Thoracic aorta (tissue), 2 donors: ENCODE measurements around the gene FAM163A. TPM values are rescaled to one million over a fixed set of nuclear protein-coding genes. Genes with fewer than 3 reads are reported as not detected.
"Not testable (repeated sequence)": the region's sequence is repeated elsewhere in the genome, so short reads cannot be mapped to it uniquely, and the experiment has no call there.

ENCODE experiments used
- ATAC-seq: fragments of 150-250 bp; one replicate; pipeline ENCODE4 v1.8.0; 2017; ENCODE audit warnings: low read depth; ENCODE audit not compliant: insufficient number of reproducible peaks, low FRiP score
- DNase-seq: peaks from one replicate; pipeline ENCODE4 v3.0.0-alpha.2; 2020; ENCODE audit warnings: low spot score
- H3K27ac ChIP-seq, 2 donors: fragments of 200-600 bp; sonication (generic); 1 replicate in 1 of 2; 2 replicates in 1 of 2; pipeline ENCODE4 v1.5.1; 2016; ENCODE audit warnings: mild to moderate bottlenecking in 2 of 2, moderate library complexity in 2 of 2
- H3K27me3 ChIP-seq: fragments of 200-600 bp; sonication (generic); replicated peaks from 2 replicates; pipeline ENCODE4 v1.6.0; 2016; ENCODE audit warnings: mild to moderate bottlenecking; ENCODE audit not compliant: insufficient read depth
- H3K36me3 ChIP-seq: fragments of 200-600 bp; sonication (generic); one replicate; pipeline ENCODE4 v1.5.1; 2016
- H3K4me1 ChIP-seq, 2 donors: fragments of 200-600 bp; sonication (generic); 1 replicate in 1 of 2; 2 replicates in 1 of 2; pipeline versions ENCODE4 v1.5.1 to v1.6.0; 2016; ENCODE audit warnings: low read depth in 2 of 2, mild to moderate bottlenecking in 1 of 2; ENCODE audit not compliant: control insufficient read depth in 1 of 2
- H3K4me3 ChIP-seq: fragments of 200-600 bp; sonication (generic); 2 replicates; pipeline ENCODE4 v1.5.1; 2016; ENCODE audit warnings: mild to moderate bottlenecking
- H3K9me3 ChIP-seq: fragments of 200-600 bp; sonication (generic); 2 replicates; pipeline ENCODE4 v1.5.1; 2016
- total RNA-seq, 2 donors: library from RNA; depleted of rRNA; stranded (reverse); fragments of >200 nt; gene quantifications; one replicate each; pipeline versions ENCODE4 v1.1.0 to v1.2.3, GENCODE V29; 2016
- TF ChIP-seq, protein P1 (sequence below): fragments of 200-600 bp; sonication (generic); IDR thresholded peaks from one replicate; pipeline ENCODE4 v1.5.1; 2019; ENCODE audit warnings: antibody characterized with exemption

The FAM163A gene
- total RNA-seq, 2 donors from 2014 or later, result not detected

DNA sequence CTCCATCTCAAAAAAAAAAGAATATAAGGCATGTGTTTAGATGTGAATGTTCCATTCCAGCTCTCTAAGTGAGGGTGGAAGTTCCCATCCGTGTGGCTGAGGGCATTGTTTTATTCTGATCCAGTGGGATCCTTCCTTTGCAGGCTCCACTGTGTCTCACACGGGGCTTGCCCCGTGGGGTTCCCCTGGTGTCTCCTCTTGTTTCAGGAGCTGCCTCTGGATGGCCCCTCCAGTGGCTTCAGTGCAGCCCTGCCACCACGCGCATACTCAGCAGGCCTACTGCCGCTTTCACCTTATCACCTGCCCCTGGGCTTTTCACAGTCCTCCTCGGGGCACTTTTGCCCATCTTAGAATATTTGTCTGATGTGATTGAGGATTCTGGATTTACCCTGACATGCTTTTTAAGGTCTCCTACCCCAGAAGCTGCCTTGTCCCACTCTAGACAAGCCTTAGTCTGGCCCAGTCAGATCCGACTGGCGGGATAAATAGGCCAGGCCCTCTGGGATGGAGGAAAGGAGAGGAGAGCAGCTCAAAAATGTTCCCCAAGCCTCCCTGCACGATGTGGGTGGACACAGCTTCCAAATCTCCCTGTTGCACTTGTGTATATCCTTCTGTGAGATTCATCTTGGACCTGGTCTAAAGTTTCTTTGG lies 55.2 kb downstream of the FAM163A start:
- Histone ChIP-seq H3K27me3 (no peaks in the 10 kb centered on the region), H3K4me3 (no peak overlapping the region), H3K4me1 (no peaks in the 10 kb centered on the region), H3K27ac (no peak overlapping the region), H3K9me3 (no peaks in the 10 kb centered on the region), H3K36me3 (no peaks in the 10 kb centered on the region)
- TF ChIP-seq, protein P1, sequence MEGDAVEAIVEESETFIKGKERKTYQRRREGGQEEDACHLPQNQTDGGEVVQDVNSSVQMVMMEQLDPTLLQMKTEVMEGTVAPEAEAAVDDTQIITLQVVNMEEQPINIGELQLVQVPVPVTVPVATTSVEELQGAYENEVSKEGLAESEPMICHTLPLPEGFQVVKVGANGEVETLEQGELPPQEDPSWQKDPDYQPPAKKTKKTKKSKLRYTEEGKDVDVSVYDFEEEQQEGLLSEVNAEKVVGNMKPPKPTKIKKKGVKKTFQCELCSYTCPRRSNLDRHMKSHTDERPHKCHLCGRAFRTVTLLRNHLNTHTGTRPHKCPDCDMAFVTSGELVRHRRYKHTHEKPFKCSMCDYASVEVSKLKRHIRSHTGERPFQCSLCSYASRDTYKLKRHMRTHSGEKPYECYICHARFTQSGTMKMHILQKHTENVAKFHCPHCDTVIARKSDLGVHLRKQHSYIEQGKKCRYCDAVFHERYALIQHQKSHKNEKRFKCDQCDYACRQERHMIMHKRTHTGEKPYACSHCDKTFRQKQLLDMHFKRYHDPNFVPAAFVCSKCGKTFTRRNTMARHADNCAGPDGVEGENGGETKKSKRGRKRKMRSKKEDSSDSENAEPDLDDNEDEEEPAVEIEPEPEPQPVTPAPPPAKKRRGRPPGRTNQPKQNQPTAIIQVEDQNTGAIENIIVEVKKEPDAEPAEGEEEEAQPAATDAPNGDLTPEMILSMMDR, result no peak
- DNase-seq (no peak), ATAC-seq (no peak)

- Histone ChIP-seq H3K4me3 (no peak overlapping the region), H3K27me3 (no peaks in the 10 kb centered on the region), H3K4me1 (no peaks in the 10 kb centered on the region), H3K9me3 (no peaks in the 10 kb centered on the region), H3K27ac (no peak overlapping the region), H3K36me3 (no peaks in the 10 kb centered on the region)
- DNase-seq (no peak), ATAC-seq (no peak)
- TF ChIP-seq, protein P1, result no peak
These were observed 55.9 kb downstream of the FAM163A start for GRCh38 chr1:179798864-179799516.

DNA sequence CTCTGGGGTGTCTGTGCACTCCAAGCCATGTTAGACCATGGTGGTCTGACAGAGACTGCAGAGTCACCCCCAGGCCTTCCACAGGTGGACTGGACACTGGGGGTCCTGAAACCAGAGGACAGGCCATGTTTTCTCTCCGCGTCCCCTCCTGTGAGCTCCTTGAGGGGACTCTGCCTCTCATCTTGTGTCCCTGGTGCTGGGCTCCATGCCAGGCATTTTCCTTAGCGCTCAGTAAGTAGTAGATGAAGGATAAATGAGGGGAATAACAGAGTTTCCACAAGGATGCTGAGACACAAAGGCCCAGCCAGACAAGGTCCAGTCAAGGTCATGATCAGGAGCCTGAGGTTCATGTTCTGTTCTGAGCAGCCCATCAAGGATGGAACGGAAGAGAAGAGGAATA lies 57.4 kb downstream of the FAM163A start:
- TF ChIP-seq, protein P1, result no peak
- ATAC-seq (no peak), DNase-seq (no peak)
- Histone ChIP-seq H3K27ac (no peak overlapping the region), H3K4me1 (no peaks in the 10 kb centered on the region), H3K36me3 (no peaks in the 10 kb centered on the region), H3K9me3 (no peaks in the 10 kb centered on the region), H3K27me3 (no peaks in the 10 kb centered on the region), H3K4me3 (no peak overlapping the region)

DNA sequence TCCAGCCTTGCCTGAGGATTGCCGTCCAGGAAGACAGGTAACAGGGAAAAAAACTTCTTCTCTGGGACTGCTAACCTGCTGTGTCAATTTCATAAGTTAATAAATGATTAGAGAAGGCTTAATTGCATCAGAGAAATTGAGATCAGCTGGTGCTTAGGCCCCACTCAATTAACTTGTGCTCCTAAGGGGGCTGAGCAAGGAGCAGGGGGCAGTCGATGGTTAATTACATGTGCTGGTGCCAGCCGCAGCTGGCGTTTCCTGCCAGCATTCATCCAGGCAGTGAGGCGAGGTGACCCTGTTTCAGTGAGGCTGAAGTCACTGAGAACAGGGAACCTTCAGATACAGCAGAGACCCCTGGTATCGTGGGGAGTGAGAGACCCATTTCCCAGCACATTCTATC lies 60.0 kb downstream of the FAM163A start:
- Histone ChIP-seq H3K27ac (no peak overlapping the region), H3K27me3 (no peaks in the 10 kb centered on the region), H3K4me1 (no peaks in the 10 kb centered on the region), H3K9me3 (no peaks in the 10 kb centered on the region), H3K4me3 (no peak overlapping the region), H3K36me3 (no peaks in the 10 kb centered on the region)
- TF ChIP-seq, protein P1, result no peak
- DNase-seq (no peak), ATAC-seq (no peak)

DNA sequence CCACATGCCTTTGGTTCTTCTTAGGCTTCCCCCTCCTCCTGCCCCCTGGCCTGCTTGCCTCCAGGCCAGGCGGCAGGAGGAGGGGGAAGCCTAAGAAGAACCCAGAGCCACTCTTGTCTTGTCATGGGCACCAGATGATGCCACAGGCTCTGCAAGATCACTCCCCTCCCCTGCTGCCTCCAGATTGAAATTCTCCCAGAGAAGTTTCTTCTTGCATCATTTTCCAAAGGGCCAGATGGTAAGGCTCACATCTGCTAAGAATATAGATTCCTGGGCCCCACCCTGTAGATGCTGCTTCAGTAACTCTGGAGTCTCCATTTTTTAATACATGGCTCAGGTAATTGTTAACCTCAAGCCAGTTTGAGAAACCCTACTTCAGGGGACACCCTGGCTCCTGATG lies 60.8 kb downstream of the FAM163A start:
- H3K4me3 ChIP-seq, result no peak overlapping the region
- no peak for DNase-seq
- no peaks in the 10 kb centered on the region for H3K36me3 ChIP-seq
- no peak for ATAC-seq
- H3K4me1 ChIP-seq, result no peaks in the 10 kb centered on the region
- H3K27ac ChIP-seq, result no peak overlapping the region
- H3K9me3 ChIP-seq, result no peaks in the 10 kb centered on the region
- H3K27me3 ChIP-seq, result no peaks in the 10 kb centered on the region
- TF ChIP-seq, protein P1, result no peak

- not testable (repeated sequence) for ATAC-seq, H3K4me1 ChIP-seq, H3K9me3 ChIP-seq, H3K27ac ChIP-seq, H3K4me3 ChIP-seq, H3K27me3 ChIP-seq, DNase-seq, H3K36me3 ChIP-seq
These were observed 61.3 kb downstream of the FAM163A start for GRCh38 chr1:179804417-179804816.
